K562 (cell line): ENCODE data around the gene NF1. TPM values are rescaled to one million over a fixed set of nuclear protein-coding genes. Genes with fewer than 3 reads are reported as not detected.

Source experiments
- ATAC-seq: fragments of 200-7000 bp; cut with Tn5 transposase; 3 replicates; pipeline ENCODE4 v1.9.1; 2020; ENCODE audit warnings: moderate library complexity
- BruUV-seq: library from RNA; stranded (reverse); fragments of 400-500 nt; replicated peaks from 2 replicates; lab custom pipeline; 2021; lab: Mats Ljungman, UMichigan
- CTCF ChIA-PET: fragments of 300-600 bp; formaldehyde crosslinking; extraction: SDS; loops from one replicate; lab custom pipeline; 2021; ENCODE audit warnings: low intra/inter-chr PET ratio; lab: Yijun Ruan, JAX
- POLR2A ChIA-PET: fragments of 300-600, 350-650 bp; sonication (Branson Sonifier 250); formaldehyde crosslinking; extraction: SDS; loops from one replicate; lab custom pipeline; 2021; ENCODE audit warnings: antibody characterized with exemption, inconsistent platforms; lab: Yijun Ruan, JAX
- DNase-seq, 4 experiments: peaks; one replicate each; pipeline versions ENCODE4 v3.0.0 to v3.0.0-alpha.2; 2011 to 2018; ENCODE audit warnings: low spot score in 3 of 4, mixed read lengths in 3 of 4; ENCODE audit errors: extremely low read depth in 1 of 4
- FAIRE-seq: peaks from 2 replicates; lab custom pipeline; 2011; peaks lifted over from hg19 to GRCh38; lab: Jason Lieb, UNC
- H2AFZ ChIP-seq: 2 replicates; pipeline ENCODE4 v1.6.0; 2011; ENCODE audit warnings: low read depth, low read length, control low read depth, inconsistent platforms
- H3K27ac ChIP-seq: fragments of 200-600 bp; 3 replicates; pipeline ENCODE4 v1.8.0; 2011; ENCODE audit warnings: low read depth, mild to moderate bottlenecking, control low read depth, inconsistent platforms, low read length, moderate library complexity, mixed read lengths; ENCODE audit errors: extremely low read depth
- H3K27me3 ChIP-seq, 2 experiments: fragments of 300-600 bp in 1 of 2; 2 replicates in 1 of 2; 3 replicates in 1 of 2; pipeline versions ENCODE4 v1.6.0 to v1.8.0; 2011; ENCODE audit warnings: inconsistent platforms in 2 of 2, low read length in 2 of 2, mild to moderate bottlenecking in 1 of 2, mixed read lengths in 1 of 2, moderate library complexity in 1 of 2; ENCODE audit not compliant: control insufficient read depth in 2 of 2, insufficient read depth in 2 of 2
- H3K36me3 ChIP-seq: fragments of 300-600 bp; 3 replicates; pipeline ENCODE4 v1.8.0; 2011; ENCODE audit warnings: mild to moderate bottlenecking, low read length, inconsistent platforms; ENCODE audit not compliant: control insufficient read depth, insufficient read depth
- H3K4me1 ChIP-seq, 2 experiments: fragments of 200-600 bp in 1 of 2; replicated peaks in 1 of 2; 2 replicates in 1 of 2; 3 replicates in 1 of 2; pipeline versions ENCODE4 v1.5.1 to v1.8.0; 2011; ENCODE audit warnings: inconsistent platforms in 2 of 2, low read length in 2 of 2, mild to moderate bottlenecking in 1 of 2, mixed read lengths in 1 of 2, moderate library complexity in 1 of 2; ENCODE audit not compliant: control insufficient read depth in 2 of 2, insufficient read depth in 2 of 2
- H3K4me2 ChIP-seq: 2 replicates; pipeline ENCODE4 v1.6.1; 2011; ENCODE audit warnings: low read length, control low read depth, inconsistent platforms, mixed read lengths; ENCODE audit not compliant: insufficient read depth
- H3K4me3 ChIP-seq: fragments of 200-600 bp; sonication (generic), shearing (Covaris generic); 2 replicates; pipeline ENCODE4 v1.5.1; 2016; ENCODE audit warnings: control low read depth, inconsistent platforms
- H3K79me2 ChIP-seq: fragments of 200-600 bp; 3 replicates; pipeline ENCODE4 v1.8.0; 2011; ENCODE audit warnings: low read length, inconsistent platforms; ENCODE audit not compliant: control insufficient read depth, insufficient read depth
- H3K9ac ChIP-seq, 2 experiments: 2 replicates each; pipeline versions ENCODE4 v1.6.0 to v1.6.1; 2011; ENCODE audit warnings: low read depth in 2 of 2, low read length in 2 of 2, control low read depth in 1 of 2, inconsistent platforms in 1 of 2, mild to moderate bottlenecking in 1 of 2, mixed read lengths in 1 of 2; ENCODE audit not compliant: insufficient read depth in 1 of 2
- H3K9me1 ChIP-seq: one replicate; pipeline ENCODE4 v1.6.0; 2011; ENCODE audit warnings: inconsistent platforms, mild to moderate bottlenecking, low read length, moderate library complexity; ENCODE audit not compliant: control insufficient read depth, insufficient read depth
- H3K9me3 ChIP-seq: replicated peaks from 2 replicates; pipeline ENCODE4 v1.5.1; 2011; ENCODE audit warnings: low read depth, low read length, inconsistent platforms; ENCODE audit not compliant: control insufficient read depth, insufficient read depth
- H4K20me1 ChIP-seq: replicated peaks from 2 replicates; pipeline ENCODE4 v1.6.1; 2011; ENCODE audit warnings: low read length, inconsistent platforms, mixed read lengths; ENCODE audit not compliant: control insufficient read depth, insufficient read depth
- CBFA2T2 ChIP-seq: fragments of 450-650 bp; conservative IDR thresholded peaks from 2 replicates; pipeline ENCODE4 v1.6.1; 2017; ENCODE audit warnings: mild to moderate bottlenecking
- CC2D1A ChIP-seq: fragments of 450-650 bp; IDR thresholded peaks from 2 replicates; pipeline ENCODE4 v1.6.1; 2017; ENCODE audit warnings: mild to moderate bottlenecking
- E2F3 ChIP-seq: fragments of 250-450 bp; sonication (Bioruptor Pico); IDR thresholded peaks from 2 replicates; pipeline ENCODE4 v1.4.0; 2020; ENCODE audit warnings: mild to moderate bottlenecking
- E2F4 ChIP-seq: sonication (generic); formaldehyde crosslinking; IDR thresholded peaks from 2 replicates; pipeline ENCODE4 v1.8.0; 2022; ENCODE audit warnings: mild to moderate bottlenecking, low read depth, missing genetic modification reagents
- FOXM1 ChIP-seq, 2 experiments: fragments of 450-650 bp in 1 of 2; sonication (generic) in 1 of 2; formaldehyde crosslinking in 1 of 2; IDR thresholded peaks; 2 replicates each; pipeline versions ENCODE4 v1.6.1 to v1.9.0; 2017 to 2022; ENCODE audit warnings: low read depth in 2 of 2, mild to moderate bottlenecking in 2 of 2, missing genetic modification reagents in 1 of 2, moderate library complexity in 1 of 2
- HMG20B ChIP-seq: fragments of 250-450 bp; sonication (Bioruptor Pico); IDR thresholded peaks from 2 replicates; pipeline ENCODE4 v1.5.0; 2021; ENCODE audit warnings: mild to moderate bottlenecking
- IRF2 ChIP-seq: sonication (generic); formaldehyde crosslinking; IDR thresholded peaks from 2 replicates; pipeline ENCODE4 v1.8.1; 2022; ENCODE audit warnings: mild to moderate bottlenecking, missing genetic modification reagents
- MAFK ChIP-seq: IDR thresholded peaks from 2 replicates; pipeline ENCODE4 v1.6.1; 2011; ENCODE audit warnings: low read length, improper control_type of control experiment
- MCM7 ChIP-seq, 2 experiments: fragments of 450-650 bp; IDR thresholded peaks; 2 replicates each; pipeline ENCODE4 v1.6.1; 2016 to 2018
- MYNN ChIP-seq, 2 experiments: sonication (generic); formaldehyde crosslinking in 1 of 2; IDR thresholded peaks; 2 replicates each; pipeline versions ENCODE4 v1.5.0 to v1.6.1; 2016 to 2020; ENCODE audit warnings: antibody characterized with exemption in 1 of 2, missing genetic modification reagents in 1 of 2
- SPI1 ChIP-seq: IDR thresholded peaks from 2 replicates; pipeline ENCODE4 v1.6.1; 2011; ENCODE audit warnings: low read depth, low read length, control low read depth, borderline replicate concordance
- ZNF668 ChIP-seq: fragments of 250-450 bp; sonication (Bioruptor Pico); IDR thresholded peaks from 2 replicates; pipeline ENCODE4 v1.8.0; 2022; ENCODE audit warnings: mild to moderate bottlenecking, inconsistent platforms
- WGBS: fragments of 100-300 bp; shearing (Covaris generic); methylation state at CpG from one replicate; pipeline ENCODE4 v1.1.6; 2016; ENCODE audit warnings: low coverage, mixed read lengths; ENCODE audit not compliant: insufficient coverage; ENCODE audit errors: missing lambda C conversion rate; 5-methylcytosine and 5-hydroxymethylcytosine counted together
- in situ Hi-C: fragments of 300-500 bp; cut with MboI; formaldehyde crosslinking; loops from 4 replicates; pipeline ENCODE4 v1.15.0; 2018; ENCODE audit warnings: inconsistent platforms, mixed read lengths
- intact Hi-C: fragments of 100-400 bp; cut with micrococcal nuclease; formaldehyde crosslinking; loops from 2 replicates; pipeline ENCODE4 v1.14.2; 2022
- polyA plus RNA-seq, 8 experiments: library from polyadenylated mRNA; depleted of rRNA in 4 of 8; stranded (reverse) in 5 of 8; unstranded in 3 of 8; fragments of >200 nt; fragmentation: Nextera tagmentation in 2 of 8; fragmentation: Illumina TruSeq in 1 of 8; extraction: Ambion mirVana in 2 of 8; extraction: Trizol in 1 of 8; gene quantifications; 2 replicates each; pipeline versions ENCODE4 v1.2.1 to v1.2.3, GENCODE V29; 2011 to 2014; ENCODE audit warnings: inconsistent platforms in 1 of 8, missing spikeins in 1 of 8
- total RNA-seq, 7 experiments: library from RNA; depleted of rRNA in 6 of 7; stranded (reverse); fragments of >200 nt in 6 of 7; fragmentation: Illumina TruSeq in 2 of 7; extraction: Trizol in 2 of 7; gene quantifications; 2 replicates each; pipeline versions ENCODE4 v1.2.1 to v1.2.3, GENCODE V29; 2011 to 2021; ENCODE audit warnings: low replicate concordance in 1 of 7

NF1 gene
- total and polyA plus RNA-seq, 9 of the 15 experiments (the other 6 are each of a cell fraction or from before 2014, with no cell fraction given): 3.4 to 41.9 (median 24.3) TPM

- Histone ChIP-seq H3K9me3 (no peaks in the 10 kb centered on the region), H4K20me1 (peaks cover 7% of the 10 kb centered on the region; the same call in 1 of the 2 replicates), H3K4me3 (no peak overlapping the region), H3K36me3 (no peaks in the 10 kb centered on the region)
- WGBS: 23% methylated on average over 2 of the region's 2 CpGs
- intact Hi-C loops: no loop called here
- DNase-seq: no peak
- TF ChIP-seq FOXM1 (IDR thresholded peaks at IDR 0.05; ENCODE audit: low read depth): peak; percentile 59; the same call in 1 of the 2 replicates
- no peak for TF ChIP-seq FOXM1 (CRISPR knock-in tag; IDR thresholded peaks at IDR 0.05; ENCODE audit: low read depth)
- no peak for TF ChIP-seq E2F3 (CRISPR knock-in tag)
- no peak for TF ChIP-seq MYNN (IDR thresholded peaks at IDR 0.05)
- no peak for TF ChIP-seq MYNN (CRISPR knock-in tag; IDR thresholded peaks at IDR 0.05)
- no peak for TF ChIP-seq CC2D1A
- TF ChIP-seq E2F4 (CRISPR knock-in tag): no peak
- TF ChIP-seq HMG20B (CRISPR knock-in tag): no peak
- TF ChIP-seq MCM7 (IDR thresholded peaks at IDR 0.05): no peak
- TF ChIP-seq MAFK: no peak
- TF ChIP-seq ZNF668: no peak
- TF ChIP-seq SPI1: peak; percentile 89
- TF ChIP-seq IRF2 (CRISPR knock-in tag): no peak
- TF ChIP-seq CBFA2T2: no peak
- TF ChIP-seq, all 486 proteins: peak for 2
- Histone ChIP-seq H3K4me1 (peaks cover 12% of the 10 kb centered on the region in 2 experiments; a peak in 4 of 5 replicates), H2AFZ (no peak overlapping the region), H3K79me2 (peaks cover 5% of the 10 kb centered on the region; the same call in 2 of the 3 replicates), H3K27me3 (no peaks in the 10 kb centered on the region), H3K9me1 (no peaks in the 10 kb centered on the region), H3K9ac (no peak overlapping the region), H3K27ac (peak overlapping the region; percentile 41; the same call in 1 of the 3 replicates), H3K4me2 (no peak overlapping the region)
- in situ Hi-C loops: no loop called here
- ATAC-seq (no peak), FAIRE-seq (no peak)
- no TSS peak for BruUV-seq
- CTCF ChIA-PET: no interaction called here
- POLR2A ChIA-PET: interaction anchor here (0.6 to 0.7 kb wide), 2 partner anchors 8 to 256 kb away, joined by 3 read pairs; no protein-coding TSS in a partner anchor
Observed at GRCh38 chr17:31309556-31309955, 214.8 kb downstream of the NF1 start.
